SU-DHL-6 (cell line): ENCODE results near the gene MS4A6E.
A peak's percentile ranks its signal among the peaks of the same experiment; 100 is the strongest.

ENCODE experiments used
- H2AFZ ChIP-seq: fragments of 200-600 bp; sonication (generic); 2 replicates; pipeline ENCODE4 v1.6.1; 2014; ENCODE audit warnings: low read depth, mild to moderate bottlenecking, moderate library complexity, mixed read lengths, antibody characterized with exemption, low read length; ENCODE audit not compliant: severe bottlenecking
- H3F3A ChIP-seq: fragments of 200-600 bp; shearing (Covaris generic); 2 replicates; pipeline ENCODE4 v1.6.0; 2016; ENCODE audit warnings: antibody characterized with exemption, mild to moderate bottlenecking; ENCODE audit not compliant: insufficient read depth
- H3K27ac ChIP-seq: fragments of 200-600 bp; sonication (generic); 2 replicates; pipeline ENCODE4 v1.5.1; 2016; ENCODE audit warnings: low read depth, mild to moderate bottlenecking, low read length, moderate library complexity, mixed read lengths
- H3K27me3 ChIP-seq: fragments of 200-600 bp; sonication (generic), shearing (Covaris generic); 2 replicates; pipeline ENCODE4 v1.6.0; 2014; ENCODE audit warnings: mild to moderate bottlenecking, low read length
- H3K36me3 ChIP-seq: fragments of 200-600 bp; sonication (generic); 2 replicates; pipeline ENCODE4 v1.6.1; 2014; ENCODE audit warnings: mild to moderate bottlenecking, low read length, mixed read lengths
- H3K4me2 ChIP-seq: fragments of 300-600, 200-600 bp; shearing (Covaris generic), sonication (generic); 2 replicates; pipeline ENCODE4 v1.6.0; 2014; ENCODE audit warnings: low read length, low read depth, mild to moderate bottlenecking; ENCODE audit not compliant: poor library complexity, severe bottlenecking
- H3K4me3 ChIP-seq: fragments of 200-600 bp; sonication (generic); 2 replicates; pipeline ENCODE4 v1.5.1; 2014; ENCODE audit warnings: antibody characterized with exemption, low read length, mild to moderate bottlenecking, mixed read lengths; ENCODE audit not compliant: insufficient read depth, poor library complexity, severe bottlenecking
- H3K79me2 ChIP-seq: fragments of 200-600 bp; sonication (generic); 2 replicates; pipeline ENCODE4 v1.6.1; 2014; ENCODE audit warnings: mild to moderate bottlenecking, low read length, moderate library complexity; ENCODE audit not compliant: insufficient read depth
- H3K9ac ChIP-seq: fragments of 200-600 bp; sonication (generic); 2 replicates; pipeline ENCODE4 v1.7.0; 2014; ENCODE audit warnings: mild to moderate bottlenecking, low read length
- H3K9me2 ChIP-seq: fragments of 200-600 bp; sonication (generic); replicated peaks from 2 replicates; pipeline ENCODE4 v1.6.1; 2014; ENCODE audit warnings: low read length; ENCODE audit not compliant: insufficient read depth
- H3K9me3 ChIP-seq: fragments of 200-600 bp; sonication (generic); 2 replicates; pipeline ENCODE4 v1.6.1; 2014; ENCODE audit warnings: low read length, mixed read lengths; ENCODE audit not compliant: insufficient read depth
- H4K20me1 ChIP-seq: fragments of 200-600 bp; sonication (generic); 2 replicates; pipeline ENCODE4 v1.6.1; 2014; ENCODE audit warnings: low read depth, mild to moderate bottlenecking, antibody characterized with exemption, low read length, moderate library complexity, mixed read lengths
- EZH2phosphoT487 ChIP-seq: fragments of 200-600 bp; sonication (generic), shearing (Covaris generic); conservative IDR thresholded peaks from 2 replicates; pipeline ENCODE4 v1.6.1; 2018; ENCODE audit warnings: mild to moderate bottlenecking, antibody characterized with exemption, low read length, moderate library complexity, mixed read lengths
- TF ChIP-seq, protein P1 (sequence below): fragments of 200-600 bp; sonication (generic); IDR thresholded peaks from one replicate; pipeline ENCODE4 v1.5.1; 2017; ENCODE audit warnings: antibody characterized with exemption, mild to moderate bottlenecking, low read length, moderate library complexity; ENCODE audit not compliant: insufficient read depth, poor library complexity, severe bottlenecking

The MS4A6E gene

GRCh38 chr11:60375316-60375715 is 48.3 kb downstream of the MS4A6E start:
- Histone ChIP-seq H4K20me1 (no peaks in the 10 kb centered on the region), H3K4me3 (no peak overlapping the region), H3K9me2 (no peaks in the 10 kb centered on the region), H3K36me3 (no peaks in the 10 kb centered on the region), H3K4me2 (no peak overlapping the region), H3K9ac (no peak overlapping the region), H2AFZ (no peak overlapping the region), H3K79me2 (no peaks in the 10 kb centered on the region; the same call in 1 of the 2 replicates), H3F3A (peaks cover 23% of the 10 kb centered on the region), H3K9me3 (no peaks in the 10 kb centered on the region), H3K27ac (no peak overlapping the region), H3K27me3 (no peaks in the 10 kb centered on the region)
- no peak for TF ChIP-seq EZH2phosphoT487
- TF ChIP-seq, protein P1, sequence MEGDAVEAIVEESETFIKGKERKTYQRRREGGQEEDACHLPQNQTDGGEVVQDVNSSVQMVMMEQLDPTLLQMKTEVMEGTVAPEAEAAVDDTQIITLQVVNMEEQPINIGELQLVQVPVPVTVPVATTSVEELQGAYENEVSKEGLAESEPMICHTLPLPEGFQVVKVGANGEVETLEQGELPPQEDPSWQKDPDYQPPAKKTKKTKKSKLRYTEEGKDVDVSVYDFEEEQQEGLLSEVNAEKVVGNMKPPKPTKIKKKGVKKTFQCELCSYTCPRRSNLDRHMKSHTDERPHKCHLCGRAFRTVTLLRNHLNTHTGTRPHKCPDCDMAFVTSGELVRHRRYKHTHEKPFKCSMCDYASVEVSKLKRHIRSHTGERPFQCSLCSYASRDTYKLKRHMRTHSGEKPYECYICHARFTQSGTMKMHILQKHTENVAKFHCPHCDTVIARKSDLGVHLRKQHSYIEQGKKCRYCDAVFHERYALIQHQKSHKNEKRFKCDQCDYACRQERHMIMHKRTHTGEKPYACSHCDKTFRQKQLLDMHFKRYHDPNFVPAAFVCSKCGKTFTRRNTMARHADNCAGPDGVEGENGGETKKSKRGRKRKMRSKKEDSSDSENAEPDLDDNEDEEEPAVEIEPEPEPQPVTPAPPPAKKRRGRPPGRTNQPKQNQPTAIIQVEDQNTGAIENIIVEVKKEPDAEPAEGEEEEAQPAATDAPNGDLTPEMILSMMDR, result no peak

DNA sequence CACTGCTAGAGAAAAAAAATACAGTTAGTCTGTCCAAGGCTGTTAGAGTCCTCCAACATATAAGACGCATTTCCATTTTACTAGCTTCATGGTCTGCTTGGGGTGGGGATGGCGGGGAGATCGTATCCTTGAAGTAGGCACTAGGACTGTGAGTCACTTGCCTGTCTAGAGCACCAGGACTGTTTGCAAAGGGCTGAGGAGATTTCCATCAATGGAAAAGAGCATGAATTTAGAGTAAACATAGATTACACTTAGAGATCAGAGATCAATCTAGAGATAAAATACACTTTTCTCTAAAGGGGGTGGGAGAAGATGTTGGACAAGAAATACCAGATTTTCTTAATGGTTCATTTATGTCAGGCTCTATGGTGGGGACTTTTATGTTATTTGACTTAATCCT is 49.5 kb downstream of the MS4A6E start:
- Histone ChIP-seq H3K9me2 (no peaks in the 10 kb centered on the region), H3K27me3 (no peaks in the 10 kb centered on the region), H3K4me2 (no peak overlapping the region), H3K79me2 (no peaks in the 10 kb centered on the region; the same call in 1 of the 2 replicates), H2AFZ (no peak overlapping the region), H3K36me3 (no peaks in the 10 kb centered on the region), H3K4me3 (no peak overlapping the region), H3F3A (peaks cover 23% of the 10 kb centered on the region), H4K20me1 (no peaks in the 10 kb centered on the region), H3K9me3 (no peaks in the 10 kb centered on the region), H3K9ac (no peak overlapping the region), H3K27ac (peak overlapping the region; percentile 90)
- TF ChIP-seq EZH2phosphoT487, result no peak
- TF ChIP-seq, protein P1, result no peak

DNA sequence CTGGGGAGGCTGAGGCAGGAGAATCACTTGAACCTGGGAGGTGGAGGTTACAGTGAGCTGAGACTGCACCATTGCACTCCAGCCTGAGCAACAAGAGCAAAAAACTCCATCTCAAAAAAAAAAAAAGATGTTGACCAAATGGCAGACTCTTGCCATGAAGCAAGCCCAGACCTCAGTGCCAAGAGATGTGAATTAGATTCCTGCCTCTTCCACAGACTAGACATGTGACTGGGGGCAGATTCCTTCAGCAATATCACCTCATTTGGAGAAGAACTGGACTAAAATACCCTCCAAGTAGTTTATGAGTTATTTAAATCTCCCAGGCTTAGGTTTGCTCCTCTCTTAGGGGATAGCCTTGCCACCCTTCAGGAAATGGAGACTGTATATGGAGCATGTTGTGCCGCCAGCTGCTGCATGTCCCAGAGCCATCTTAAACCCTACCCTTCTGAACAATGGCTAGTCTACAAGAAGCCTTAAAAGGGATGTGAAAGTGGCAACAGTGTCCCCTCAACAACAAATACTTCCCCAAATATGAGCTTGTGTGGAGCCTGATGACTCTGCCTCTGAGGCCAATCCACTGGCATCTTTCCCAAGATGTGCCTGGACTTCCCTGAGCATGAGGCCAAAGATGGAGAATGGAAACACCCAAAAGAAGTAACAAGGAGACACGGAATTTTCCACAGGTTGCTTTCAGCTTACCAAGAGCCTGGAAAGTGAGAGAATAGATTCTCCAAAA is 50.5 kb downstream of the MS4A6E start:
- peak overlapping the region; percentile 81 for H3K4me2 ChIP-seq
- no peaks in the 10 kb centered on the region for H3K9me2 ChIP-seq
- H3K9ac ChIP-seq, result peak overlapping the region; percentile 56
- H3K27me3 ChIP-seq, result no peaks in the 10 kb centered on the region
- H4K20me1 ChIP-seq, result no peaks in the 10 kb centered on the region
- H3K36me3 ChIP-seq, result no peaks in the 10 kb centered on the region
- peaks cover 23% of the 10 kb centered on the region for H3F3A ChIP-seq
- no peaks in the 10 kb centered on the region for H3K9me3 ChIP-seq
- peak overlapping the region; percentile 90 for H3K27ac ChIP-seq
- no peak overlapping the region for H2AFZ ChIP-seq
- H3K79me2 ChIP-seq, result no peaks in the 10 kb centered on the region; the same call in 1 of the 2 replicates
- H3K4me3 ChIP-seq, result peak overlapping the region; percentile 30
- TF ChIP-seq, protein P1, result no peak
- TF ChIP-seq EZH2phosphoT487, result no peak
